IPS DF 4.7 (cell line): ENCODE results near the gene NFE2L1.
"Not testable (repeated sequence)": the region's sequence is repeated elsewhere in the genome, so short reads cannot be mapped to it uniquely, and the experiment has no call there.

Experiments
- DNase-seq: peaks from one replicate; pipeline ENCODE4 v3.0.0-alpha.2; 2013; ENCODE audit warnings: low spot score; ENCODE audit errors: extremely low read depth

Gene NFE2L1

GRCh38 chr17:48047741-48048383 lies at the start of gene NFE2L1:
TSS of gene NFE2L1 (plus strand) at chr17:48048359. CDS start at chr17:48051119, 2,760 bp downstream.
- peak; percentile 96 for DNase-seq

- no peak for DNase-seq
These were observed 48.6 kb upstream of the NFE2L1 start for GRCh38 chr17:47999582-47999981.

- no peak for DNase-seq
These were observed 47.0 kb upstream of the NFE2L1 start for GRCh38 chr17:48001197-48001596.

GRCh38 chr17:48001657-48002056 lies 46.5 kb upstream of the NFE2L1 start:
- not testable (repeated sequence) for DNase-seq

GRCh38 chr17:48002266-48002915 lies 45.8 kb upstream of the NFE2L1 start:
- no peak for DNase-seq

GRCh38 chr17:48002916-48003416 lies 45.2 kb upstream of the NFE2L1 start:
- no peak for DNase-seq

- no peak for DNase-seq
These were observed 44.6 kb upstream of the NFE2L1 start for GRCh38 chr17:48003417-48004151.

GRCh38 chr17:48004983-48005382 lies 43.2 kb upstream of the NFE2L1 start:
- no peak for DNase-seq

- no peak for DNase-seq
These were observed 41.0 kb upstream of the NFE2L1 start for GRCh38 chr17:48006936-48007709.

- DNase-seq, result no peak
These were observed 38.0 kb upstream of the NFE2L1 start for GRCh38 chr17:48010193-48010592.

- no peak for DNase-seq
These were observed 36.6 kb upstream of the NFE2L1 start for GRCh38 chr17:48011405-48012150.

- DNase-seq, result no peak
These were observed 36.0 kb upstream of the NFE2L1 start for GRCh38 chr17:48012151-48012520.

GRCh38 chr17:48012654-48013053 lies 35.5 kb upstream of the NFE2L1 start:
- no peak for DNase-seq

GRCh38 chr17:48013876-48014594 lies 34.1 kb upstream of the NFE2L1 start:
- DNase-seq, result no peak

- no peak for DNase-seq
These were observed 33.5 kb upstream of the NFE2L1 start for GRCh38 chr17:48014595-48015111.

GRCh38 chr17:48016112-48016511 lies 32.0 kb upstream of the NFE2L1 start:
- DNase-seq, result no peak

GRCh38 chr17:48017817-48018158 lies 30.4 kb upstream of the NFE2L1 start:
- not testable (repeated sequence) for DNase-seq

- DNase-seq, result no peak
These were observed 26.2 kb upstream of the NFE2L1 start for GRCh38 chr17:48021934-48022333.

GRCh38 chr17:48022901-48023300 lies 25.3 kb upstream of the NFE2L1 start:
- DNase-seq, result no peak
